ENCODE data around the gene LRRC75A.
"Not testable (repeated sequence)": the region's sequence is repeated elsewhere in the genome, so short reads cannot be mapped to it uniquely, and the experiment has no call there.

The LRRC75A gene

GRCh38 chr17:16398270-16399267 is 93.4 kb downstream of the LRRC75A start:
- DNase-seq (ENCODE audit: low read depth), result no peak

GRCh38 chr17:16396693-16397092 is 95.3 kb downstream of the LRRC75A start:
- DNase-seq (ENCODE audit: low read depth), result not testable (repeated sequence)

GRCh38 chr17:16395887-16396286 is 96.1 kb downstream of the LRRC75A start:
- not testable (repeated sequence) for DNase-seq (ENCODE audit: low read depth)

- DNase-seq (ENCODE audit: low read depth), result not testable (repeated sequence)
These were observed 99.5 kb downstream of the LRRC75A start for GRCh38 chr17:16392491-16392890.
